Upper lobe of left lung (tissue), 4 donors: ENCODE data around the gene MAN1B1.

Experiments used
- POLR2A ChIP-seq, 4 donors: fragments of 450-650 bp; IDR thresholded peaks; one replicate each; pipeline ENCODE4 v1.5.1; 2016 to 2017; ENCODE audit warnings: antibody characterized with exemption in 4 of 4, mild to moderate bottlenecking in 2 of 4
- POLR2AphosphoS5 ChIP-seq, 2 donors: sonication (generic); formaldehyde crosslinking; IDR thresholded peaks; one replicate each; pipeline ENCODE4 v1.5.1; 2017; ENCODE audit warnings: antibody characterized with exemption in 2 of 2
- TF ChIP-seq, protein P1 (sequence below), 6 experiments: fragments of 450-650 bp in 4 of 6; fragments of 200-600 bp in 2 of 6; sonication (generic) in 2 of 6; IDR thresholded peaks; one replicate each; pipeline ENCODE4 v1.5.1; 2016 to 2019; ENCODE audit warnings: antibody characterized with exemption in 6 of 6

DNA sequence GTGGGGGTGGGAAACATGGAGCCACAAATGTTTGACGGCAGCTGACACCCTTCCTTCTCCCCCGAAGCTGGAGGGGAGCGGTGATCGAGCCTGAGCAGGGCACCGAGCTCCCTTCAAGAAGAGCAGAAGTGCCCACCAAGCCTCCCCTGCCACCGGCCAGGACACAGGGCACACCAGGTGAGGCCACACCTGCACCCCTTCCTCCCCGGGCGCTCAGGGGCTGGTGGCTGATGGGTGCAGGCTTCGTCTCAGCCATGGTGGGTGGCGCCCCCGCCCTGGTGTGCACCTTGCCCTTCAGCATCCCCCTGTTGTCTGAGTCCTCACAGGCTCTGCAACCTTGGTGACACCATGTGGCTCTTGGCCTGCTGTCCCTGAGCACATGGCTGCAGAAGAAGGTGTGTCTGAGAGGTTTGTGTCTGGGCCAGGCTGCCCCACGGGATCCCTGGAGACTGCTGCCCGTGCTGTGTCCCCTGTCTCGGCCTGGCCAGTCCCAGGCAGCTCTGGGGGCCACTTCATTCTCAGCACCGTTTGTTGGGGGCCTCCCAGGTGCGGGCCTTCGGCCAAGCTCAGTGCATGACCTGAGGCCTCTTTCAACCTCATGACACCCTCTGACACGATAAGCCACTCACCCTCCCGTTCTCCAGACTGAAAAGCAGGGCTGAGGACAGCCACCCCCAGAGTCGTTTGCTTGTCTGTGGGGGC, 11.1 kb downstream of the MAN1B1 start:
- TF ChIP-seq, protein P1, sequence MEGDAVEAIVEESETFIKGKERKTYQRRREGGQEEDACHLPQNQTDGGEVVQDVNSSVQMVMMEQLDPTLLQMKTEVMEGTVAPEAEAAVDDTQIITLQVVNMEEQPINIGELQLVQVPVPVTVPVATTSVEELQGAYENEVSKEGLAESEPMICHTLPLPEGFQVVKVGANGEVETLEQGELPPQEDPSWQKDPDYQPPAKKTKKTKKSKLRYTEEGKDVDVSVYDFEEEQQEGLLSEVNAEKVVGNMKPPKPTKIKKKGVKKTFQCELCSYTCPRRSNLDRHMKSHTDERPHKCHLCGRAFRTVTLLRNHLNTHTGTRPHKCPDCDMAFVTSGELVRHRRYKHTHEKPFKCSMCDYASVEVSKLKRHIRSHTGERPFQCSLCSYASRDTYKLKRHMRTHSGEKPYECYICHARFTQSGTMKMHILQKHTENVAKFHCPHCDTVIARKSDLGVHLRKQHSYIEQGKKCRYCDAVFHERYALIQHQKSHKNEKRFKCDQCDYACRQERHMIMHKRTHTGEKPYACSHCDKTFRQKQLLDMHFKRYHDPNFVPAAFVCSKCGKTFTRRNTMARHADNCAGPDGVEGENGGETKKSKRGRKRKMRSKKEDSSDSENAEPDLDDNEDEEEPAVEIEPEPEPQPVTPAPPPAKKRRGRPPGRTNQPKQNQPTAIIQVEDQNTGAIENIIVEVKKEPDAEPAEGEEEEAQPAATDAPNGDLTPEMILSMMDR (IDR thresholded peaks at IDR 0.05), result no peak
- TF ChIP-seq POLR2A (IDR thresholded peaks at IDR 0.05) (no peak), POLR2AphosphoS5 (IDR thresholded peaks at IDR 0.05) (no peak)
